Measurements from ENCODE around the gene FOXJ1.

DNA sequence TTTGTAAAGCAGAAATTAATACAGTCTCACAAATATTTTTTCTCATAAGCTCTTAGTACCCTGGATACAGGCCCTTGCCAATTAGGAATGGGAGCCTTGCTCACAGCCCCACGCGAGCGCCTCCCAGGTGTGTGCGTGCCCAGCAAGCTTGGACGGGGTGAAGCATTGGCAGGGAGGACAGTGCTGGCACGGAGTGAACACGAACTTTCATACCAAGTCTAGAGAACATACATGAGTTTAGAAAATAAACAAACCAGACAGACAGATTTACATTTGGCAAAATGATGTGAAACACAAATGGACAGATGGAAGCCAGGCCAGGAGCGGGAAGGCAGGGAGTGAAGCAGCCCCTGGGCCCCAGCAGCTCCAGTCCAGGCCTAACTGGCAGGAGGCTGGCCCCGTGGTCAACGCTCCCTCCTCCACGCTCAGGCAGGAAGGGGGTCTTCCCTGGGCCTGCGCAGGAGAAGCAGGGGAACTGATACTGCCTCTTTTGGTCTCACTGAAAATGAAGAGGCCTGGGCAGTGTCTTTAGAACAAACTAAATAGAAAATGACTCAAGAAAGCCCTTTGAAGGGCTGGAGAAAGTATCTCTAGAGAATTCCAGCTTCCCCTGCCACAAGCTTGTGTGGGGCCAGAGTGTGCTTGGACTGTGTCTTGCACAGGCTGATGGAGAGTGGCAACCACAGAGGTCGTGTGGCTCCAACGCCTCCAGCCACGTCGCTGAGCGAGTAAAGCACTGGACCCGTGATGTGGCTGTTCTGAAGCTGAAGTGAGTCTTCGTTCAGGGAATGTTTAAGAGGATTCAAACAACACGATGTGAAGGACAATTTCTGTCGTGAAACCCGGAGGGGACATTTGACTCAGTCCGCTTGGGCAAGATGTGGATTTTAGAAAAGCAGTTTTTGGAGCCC, 9.9 kb upstream of the FOXJ1 start:
- TF ChIP-seq CTCF (IDR thresholded peaks at IDR 0.05) (no peak), POLR2A (IDR thresholded peaks at IDR 0.05) (no peak)

Measured in lower leg skin (tissue), 3 donors.